D341Med (cell line): Measurements from ENCODE around the gene CELA1.
"Not testable (repeated sequence)": the region's sequence is repeated elsewhere in the genome, so short reads cannot be mapped to it uniquely, and the experiment has no call there.

ENCODE experiments used
- DNase-seq: peaks from one replicate; pipeline ENCODE4 v3.0.0; 2012; ENCODE audit warnings: low spot score

The CELA1 gene

DNA sequence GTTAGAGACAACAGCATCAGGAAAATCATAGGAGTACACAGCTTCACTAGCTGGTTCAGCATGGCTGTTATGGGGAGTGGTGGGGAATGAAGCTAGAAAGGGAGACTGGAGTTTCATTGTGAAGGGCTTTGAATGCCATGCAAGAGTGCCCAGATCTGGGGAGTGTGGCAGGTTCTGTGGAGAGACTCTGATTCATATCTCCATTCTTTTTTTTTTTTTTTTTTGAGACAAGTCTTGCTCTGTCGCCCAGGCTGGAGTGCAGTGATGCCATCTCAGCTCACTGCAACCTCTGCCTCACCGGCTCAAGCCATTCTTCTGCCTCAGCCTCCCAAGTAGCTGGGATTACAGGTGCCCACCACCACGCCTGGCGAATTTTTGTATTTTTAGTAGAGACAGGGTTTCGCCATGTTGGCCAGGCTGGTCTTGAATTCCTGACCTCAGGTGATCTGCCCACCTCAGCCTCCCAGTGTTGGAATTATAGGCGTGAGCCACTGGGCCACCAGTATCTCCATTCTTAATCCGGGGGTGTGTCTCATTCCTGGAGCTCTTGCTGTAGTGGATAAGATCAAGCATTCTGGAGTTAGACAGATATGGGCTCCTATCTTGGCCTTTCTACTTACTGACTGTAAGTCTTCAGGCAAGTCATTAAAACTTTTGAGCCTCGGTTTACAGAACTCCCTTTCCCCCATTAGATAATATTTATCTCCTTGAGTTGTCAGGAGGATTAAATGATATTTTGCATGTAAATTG is 28.2 kb downstream of the CELA1 start:
- not testable (repeated sequence) for DNase-seq

DNA sequence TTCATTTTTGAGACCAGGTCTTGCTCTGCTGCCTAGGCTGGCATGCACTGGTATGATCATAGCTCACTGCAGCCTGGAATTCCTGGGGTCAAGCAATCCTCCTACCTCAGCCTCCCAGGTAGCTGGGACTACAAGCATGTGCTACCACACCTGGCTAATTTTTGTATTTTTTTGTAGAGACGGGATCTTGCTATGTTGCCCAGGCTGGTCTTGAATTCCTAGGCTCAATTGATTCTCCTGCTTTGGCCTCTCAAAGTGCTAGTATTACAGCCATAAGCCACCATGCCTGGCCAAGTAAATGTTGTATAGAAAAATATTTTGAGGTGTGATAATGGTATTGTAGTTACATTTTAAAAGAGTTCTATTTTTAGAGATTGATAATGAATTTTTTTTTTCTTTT is 35.1 kb downstream of the CELA1 start:
- DNase-seq, result no peak

DNA sequence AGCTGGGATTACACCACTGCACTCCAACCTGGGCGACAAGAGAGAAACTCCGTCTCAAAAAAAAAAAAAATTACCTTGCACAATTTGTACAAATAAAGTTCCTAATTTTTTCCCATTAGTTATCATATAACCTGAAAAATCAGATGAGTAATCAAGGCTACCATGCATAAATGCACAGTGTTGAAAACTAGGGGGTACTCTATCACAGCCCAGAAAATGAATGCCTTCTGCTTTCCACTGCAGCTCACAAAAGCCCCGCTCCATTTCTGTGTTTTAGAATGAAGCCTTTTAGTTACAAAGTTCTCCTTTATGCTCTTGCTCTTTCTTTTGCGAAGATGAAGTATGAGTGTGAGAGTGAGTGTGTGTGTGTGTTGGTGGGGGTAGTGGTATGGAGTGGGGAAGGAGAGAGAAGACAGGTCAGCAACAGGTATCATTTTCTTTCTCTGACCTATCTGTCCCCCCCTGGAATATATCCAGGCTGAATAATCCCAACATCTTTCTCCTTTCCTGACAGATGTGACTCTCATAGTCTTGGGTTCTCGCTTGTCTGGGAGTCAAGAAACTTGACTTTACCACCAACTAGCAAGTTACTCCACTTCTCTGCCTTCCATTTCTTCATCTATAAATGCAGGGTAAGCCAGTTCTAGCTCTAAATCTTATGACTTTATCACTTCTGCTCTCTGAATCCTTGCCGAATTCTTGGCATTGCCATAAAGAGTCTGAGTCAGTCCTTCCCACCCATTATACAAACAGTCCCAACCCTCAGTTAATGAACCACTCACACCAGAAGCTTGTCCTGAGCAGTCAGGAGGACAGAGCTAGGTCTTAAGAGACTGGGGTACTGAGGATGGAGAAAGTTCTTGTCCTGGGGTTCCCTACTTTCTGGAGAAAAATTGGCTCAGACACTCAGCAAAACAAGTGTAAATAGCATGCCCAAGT is 38.6 kb downstream of the CELA1 start:
- DNase-seq, result no peak

GRCh38 chr12:51306507-51306906 is 40.0 kb downstream of the CELA1 start:
- DNase-seq, result no peak

GRCh38 chr12:51300768-51301167 is 45.7 kb downstream of the CELA1 start:
- DNase-seq, result not testable (repeated sequence)

- no peak for DNase-seq
Observed at GRCh38 chr12:51295651-51296050, 50.8 kb downstream of the CELA1 start.

GRCh38 chr12:51294097-51294496 is 52.4 kb downstream of the CELA1 start:
- DNase-seq, result not testable (repeated sequence)

- no peak for DNase-seq
Observed at GRCh38 chr12:51293696-51294095, 52.8 kb downstream of the CELA1 start.

- DNase-seq, result not testable (repeated sequence)
Observed at GRCh38 chr12:51291603-51292513, 54.6 kb downstream of the CELA1 start.

DNA sequence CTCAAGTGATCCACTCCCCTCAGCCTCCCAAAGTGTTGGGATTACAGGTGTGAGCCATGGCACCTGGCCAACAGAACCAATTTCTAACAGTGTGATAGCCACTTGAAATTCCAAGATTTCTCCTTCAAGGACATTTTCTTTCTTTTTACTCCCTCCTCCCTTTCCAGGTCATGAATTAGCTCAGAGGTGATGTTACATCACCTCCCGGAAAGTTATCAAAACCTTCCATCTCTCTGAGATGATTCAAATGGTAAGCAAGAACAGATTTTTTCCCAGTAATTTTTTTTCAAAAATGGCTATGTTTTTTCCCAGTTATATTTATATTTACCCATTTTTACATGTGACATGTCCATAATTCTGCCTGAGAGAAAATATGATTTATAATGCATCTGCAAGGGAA is 60.6 kb downstream of the CELA1 start:
- DNase-seq, result no peak

DNA sequence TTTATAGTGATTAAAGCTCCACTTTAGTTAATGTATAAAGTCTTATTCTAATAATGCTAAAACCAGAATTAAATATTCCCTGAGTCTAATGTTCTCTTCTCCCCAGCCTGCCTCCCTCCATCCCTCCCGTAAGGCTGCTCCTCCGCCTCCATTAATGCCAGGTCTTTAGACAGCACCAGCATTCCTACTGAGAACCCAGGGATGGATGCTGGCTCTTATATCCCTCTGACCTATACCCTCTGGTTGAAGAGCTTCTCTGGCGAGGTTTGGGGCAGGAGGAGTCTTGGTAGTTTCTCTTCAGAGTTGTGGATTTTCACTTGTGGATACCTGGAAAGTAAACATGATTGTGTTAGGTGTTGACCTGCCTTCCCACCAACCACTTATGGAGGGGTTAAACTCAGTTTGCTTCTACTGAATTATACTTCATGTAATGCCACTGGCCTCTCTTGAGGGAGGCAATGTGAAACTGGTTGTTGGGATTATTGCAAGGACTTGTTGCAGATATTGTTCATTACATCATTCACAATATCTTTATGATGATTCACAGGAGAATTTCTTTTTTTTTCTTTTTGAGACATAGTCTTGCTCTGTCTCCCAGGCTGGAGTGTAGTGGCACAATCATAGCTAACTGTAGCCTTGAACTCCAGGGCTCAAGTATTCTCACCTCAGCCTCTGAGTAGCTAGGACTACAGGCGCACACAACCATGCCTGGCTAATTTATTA is 65.1 kb downstream of the CELA1 start:
- DNase-seq, result no peak
